Stimulated activated CD8-positive, alpha-beta memory T cell treated with anti-CD3 and anti-CD28 coated beads, Interleukin-7, amount 100 ng/mL, for 48 hours (primary cell): ENCODE results near the gene ADAMTS2.

Experiments used
- DNase-seq, 2 donors: peaks; one replicate each; pipeline ENCODE4 v3.0.0-alpha.2; 2020; ENCODE audit warnings: low read depth in 1 of 2; ENCODE audit errors: extremely low read depth in 1 of 2

ADAMTS2 gene

DNA sequence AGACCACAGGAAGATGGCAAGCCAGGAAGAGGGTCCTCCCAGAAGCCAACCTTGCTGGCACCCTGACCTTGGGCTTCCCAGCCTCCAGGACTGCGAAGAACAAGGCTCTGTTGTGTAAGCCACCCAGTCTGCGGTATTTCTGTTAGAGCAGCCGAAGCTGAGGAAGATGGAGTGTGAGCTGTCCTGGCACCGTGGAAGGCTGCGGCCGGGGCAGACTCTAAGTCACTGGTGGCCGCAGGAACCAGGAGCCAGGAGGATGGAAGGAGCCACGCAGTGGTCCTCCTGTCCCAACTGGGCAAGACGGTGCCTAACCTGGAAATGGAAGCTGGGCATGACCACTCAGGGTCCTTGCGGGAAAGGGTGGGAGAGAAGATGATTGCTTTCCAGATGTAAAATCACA is 196.0 kb downstream of the ADAMTS2 start:
- DNase-seq = no peak

DNA sequence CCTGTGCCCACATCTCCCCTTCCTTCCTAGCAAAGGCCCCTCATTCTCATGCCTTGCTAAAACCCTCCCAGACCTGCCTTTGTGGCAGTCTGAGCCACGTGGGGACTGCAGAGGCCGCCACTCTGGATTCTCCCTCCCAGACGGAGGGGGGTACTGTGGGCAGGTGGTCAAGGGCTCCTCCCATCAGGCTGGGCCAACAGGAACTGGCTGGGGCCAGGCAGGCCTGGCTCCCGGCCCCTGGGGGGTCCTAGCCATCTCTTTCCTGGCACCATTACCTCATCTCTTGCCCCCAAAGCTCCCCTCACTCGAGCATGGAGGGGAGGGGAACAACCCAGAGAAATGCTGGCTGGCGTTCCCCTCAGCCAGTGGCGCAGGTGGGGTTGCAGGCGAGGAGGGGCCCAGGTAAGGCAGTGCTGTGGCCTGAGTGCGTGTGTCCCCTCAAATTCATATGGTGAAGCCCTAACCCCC is 196.5 kb downstream of the ADAMTS2 start:
- DNase-seq = no peak

DNA sequence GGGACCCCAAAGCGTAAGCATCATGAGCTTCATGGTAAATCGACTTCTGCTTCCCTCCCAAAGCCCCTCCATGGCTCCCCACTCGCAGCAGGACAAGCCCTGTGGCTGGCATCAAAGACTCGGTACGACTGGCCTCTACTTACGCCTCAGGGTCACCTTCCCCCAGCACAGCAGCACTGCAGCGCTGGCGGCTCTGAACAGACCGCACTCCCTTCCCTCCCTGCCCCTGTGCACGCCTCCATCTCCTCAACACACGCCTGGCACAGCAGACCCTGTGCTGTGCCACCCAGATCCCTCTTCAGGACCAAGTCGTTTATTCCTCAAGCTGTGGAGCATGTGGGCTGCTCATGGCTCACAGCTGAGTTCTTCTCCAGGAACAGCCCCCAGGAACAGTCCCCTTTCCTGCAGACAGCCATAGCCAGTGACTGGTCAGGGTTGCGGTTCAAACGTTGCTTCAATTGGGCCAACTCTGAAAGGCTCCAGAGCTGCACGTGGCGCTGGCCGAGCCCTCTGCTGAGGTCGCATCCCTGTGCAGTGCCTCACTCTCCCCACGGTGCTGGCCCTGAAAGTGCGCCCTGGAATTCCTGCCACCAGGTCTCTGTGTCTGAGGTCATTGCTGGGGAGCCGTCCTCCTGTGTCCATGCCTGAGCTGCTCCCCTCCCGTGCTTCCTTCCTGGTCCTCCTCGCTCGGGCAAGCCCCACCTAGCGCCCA is 197.1 kb downstream of the ADAMTS2 start:
- no peak for DNase-seq

DNA sequence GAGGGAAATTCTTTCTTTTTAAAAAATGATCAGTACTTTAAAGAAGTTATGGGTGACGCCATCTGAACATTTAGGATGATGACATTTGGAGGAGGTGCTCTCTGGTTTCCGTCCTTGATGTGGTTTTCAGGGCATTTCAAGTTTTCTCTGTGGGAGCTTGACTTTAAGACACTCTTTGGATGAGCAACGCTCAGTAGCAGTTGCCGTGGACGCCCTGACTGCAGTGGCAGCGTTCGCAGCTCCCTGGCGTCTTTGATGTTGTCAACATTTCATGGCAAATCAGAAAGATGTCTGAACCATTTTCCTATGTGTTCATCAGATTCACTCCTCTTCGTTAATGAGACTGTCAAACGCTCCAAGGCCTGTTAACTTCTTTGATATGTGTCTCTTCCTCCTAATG is 199.0 kb downstream of the ADAMTS2 start:
- DNase-seq = peak; percentile 11 to 44

DNA sequence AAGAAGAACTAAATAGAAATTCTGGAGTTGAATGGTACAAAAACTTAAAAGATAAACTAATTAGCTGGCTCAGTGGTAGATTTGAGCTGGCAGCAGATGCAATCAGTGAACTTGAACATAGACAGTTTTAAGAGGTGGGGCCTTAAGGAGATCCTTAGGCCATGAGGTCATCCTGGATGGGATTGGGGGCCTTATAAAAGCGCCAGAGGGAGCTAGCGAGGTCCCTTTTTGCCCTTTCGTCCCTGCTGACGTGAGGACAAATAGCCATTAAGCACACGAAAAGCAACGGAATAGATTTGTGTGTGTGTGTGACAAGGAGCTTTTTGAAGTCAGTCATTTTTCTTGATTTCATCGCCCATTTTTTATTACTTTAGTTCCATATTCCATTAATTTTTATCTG is 201.8 kb downstream of the ADAMTS2 start:
- no peak for DNase-seq

DNA sequence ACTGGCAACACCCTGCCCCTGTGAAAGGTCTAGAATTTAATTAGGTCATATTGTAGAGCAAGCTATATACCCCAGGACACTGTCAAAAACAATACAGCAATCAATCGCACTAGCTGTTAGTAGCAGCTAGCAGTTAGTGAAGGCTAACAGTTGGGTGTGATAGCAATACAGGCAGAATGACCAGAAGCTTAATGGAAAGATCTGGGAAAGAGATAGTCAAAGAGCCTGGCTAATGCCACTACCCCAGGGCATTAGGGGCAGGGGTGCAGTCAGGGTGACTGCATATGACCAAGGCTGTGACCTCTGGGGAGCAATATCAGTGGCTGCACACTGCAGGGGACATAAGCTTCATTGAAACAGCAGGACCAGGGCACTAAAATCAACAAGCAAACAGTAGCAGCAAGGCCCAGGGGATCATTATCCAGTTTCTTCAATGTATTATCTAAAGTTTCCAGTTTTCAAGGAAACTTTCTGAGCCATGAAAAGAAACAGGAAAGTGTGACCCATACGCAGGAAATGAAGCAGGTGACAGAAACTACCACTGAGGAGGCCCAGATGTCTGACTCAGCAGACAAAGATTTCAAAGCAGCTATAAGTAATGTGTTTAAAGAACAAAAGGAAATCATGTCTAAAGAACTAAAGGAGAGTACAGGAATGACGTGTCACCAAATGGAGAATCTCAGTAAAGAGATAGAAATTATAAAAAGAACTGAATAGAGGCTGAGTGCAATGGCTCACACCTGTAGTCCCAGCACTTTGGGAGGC is 202.6 kb downstream of the ADAMTS2 start:
- DNase-seq = peak in 1 of 2 donors; percentile 34

DNA sequence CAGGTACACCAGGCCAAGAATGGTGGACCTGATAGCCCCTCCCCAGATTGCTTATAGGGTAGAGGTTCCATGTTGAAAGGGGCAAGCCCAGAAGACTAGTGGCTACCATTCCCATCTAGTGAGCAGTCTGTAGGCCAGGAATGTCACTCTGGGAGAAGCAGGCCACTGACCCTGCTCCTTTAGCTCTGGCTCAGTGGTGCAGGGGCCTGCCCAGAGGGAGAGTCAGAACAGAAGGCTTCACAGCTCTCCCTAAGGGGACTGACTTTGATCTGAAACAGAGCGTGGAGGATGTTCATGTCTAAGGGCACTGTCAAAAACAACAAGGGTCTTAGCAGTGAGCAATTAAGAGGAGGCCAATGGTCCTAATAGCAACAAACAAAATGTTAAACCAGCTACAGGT is 203.4 kb downstream of the ADAMTS2 start:
- no peak for DNase-seq

DNA sequence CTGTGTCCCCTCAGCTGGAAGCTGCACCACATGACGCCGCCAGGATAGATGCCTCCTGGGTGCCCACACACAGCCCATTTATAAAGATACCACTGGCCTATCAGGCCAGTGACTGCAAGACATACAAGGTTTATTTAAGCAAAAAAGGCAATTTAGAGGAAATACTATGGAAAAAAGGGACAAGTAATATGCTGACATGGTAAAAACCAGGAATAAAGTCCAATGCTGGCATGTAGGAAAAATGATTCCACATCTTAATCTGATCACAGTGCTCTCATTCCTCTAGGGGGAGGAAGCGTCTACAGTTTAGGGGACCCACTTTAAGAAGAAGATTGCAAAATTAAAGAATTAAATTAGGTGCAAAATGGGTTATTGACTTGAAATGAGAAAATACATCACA is 205.0 kb downstream of the ADAMTS2 start:
- no peak for DNase-seq

DNA sequence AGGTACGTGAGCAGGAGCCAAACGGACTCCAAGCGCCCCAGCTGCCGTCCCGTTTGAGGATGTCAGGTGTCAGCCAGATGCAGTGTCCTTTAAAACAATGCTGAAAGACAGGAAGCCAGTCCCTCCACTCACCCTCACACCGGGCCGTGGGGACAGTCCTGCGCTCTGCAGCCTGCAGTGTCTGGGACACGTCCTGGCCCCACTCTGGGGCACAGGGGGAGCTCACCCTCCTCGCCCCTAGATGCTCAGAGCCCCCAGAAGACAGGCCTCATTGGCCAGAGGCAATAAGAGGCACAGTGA is 205.4 kb downstream of the ADAMTS2 start:
- DNase-seq = no peak

DNA sequence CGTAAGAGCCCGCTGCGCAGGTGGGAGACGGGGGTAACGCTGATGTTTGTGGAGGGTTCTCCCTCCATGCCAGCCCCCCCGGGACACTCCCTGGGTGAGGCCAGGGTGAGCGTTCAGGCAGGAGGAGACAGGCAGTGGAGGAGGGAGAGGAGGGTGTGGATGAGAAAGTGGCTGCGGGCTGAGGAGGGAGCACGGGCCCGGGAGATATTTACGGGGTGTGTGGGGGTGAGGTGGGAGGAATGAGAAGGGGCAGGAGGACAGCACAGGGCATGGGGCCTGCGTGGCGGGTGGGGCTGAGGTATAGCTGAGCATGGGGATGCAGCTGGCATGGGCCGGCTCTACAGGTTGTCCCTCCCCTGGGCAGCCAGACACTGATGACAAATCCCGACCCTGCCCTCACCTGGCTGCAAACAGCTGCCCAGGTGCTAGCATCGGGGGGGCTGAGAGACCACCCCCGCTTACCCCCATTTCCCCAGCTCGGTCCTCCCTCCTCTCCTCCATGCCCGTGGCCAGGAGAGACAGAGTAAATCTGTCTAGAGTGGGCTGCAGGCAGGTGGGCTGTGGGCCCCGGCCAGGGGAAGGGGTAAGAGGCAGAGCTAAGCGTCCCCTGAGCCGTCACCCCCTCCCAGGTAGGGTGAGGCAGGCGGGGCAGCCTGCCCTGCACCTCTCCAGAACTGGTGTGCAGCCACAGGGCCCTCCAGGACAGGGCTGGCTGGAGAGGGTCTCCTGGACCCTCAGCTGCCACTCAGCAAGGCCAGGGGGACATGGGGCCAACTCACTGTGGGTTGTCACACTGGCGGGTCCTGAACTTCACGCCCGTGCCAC is 205.9 kb downstream of the ADAMTS2 start:
- DNase-seq = no peak

DNA sequence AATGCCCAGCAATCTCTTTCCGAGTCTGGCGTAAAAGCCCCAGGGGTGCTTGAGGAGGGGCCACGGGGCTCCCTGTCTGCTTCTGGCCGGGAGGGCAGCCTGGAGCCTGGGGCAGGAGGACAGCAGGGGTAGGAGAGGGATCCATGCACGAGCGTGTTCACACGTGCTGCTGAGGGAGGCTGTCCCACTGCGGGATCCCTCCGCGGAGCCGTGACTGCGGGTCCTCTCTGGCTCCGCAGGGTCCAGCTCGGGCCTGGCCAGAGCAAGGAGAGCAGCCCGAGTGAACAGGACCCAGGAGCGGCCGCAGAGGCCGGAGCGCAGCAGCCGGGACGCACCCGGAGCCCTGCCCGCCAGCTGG is 206.7 kb downstream of the ADAMTS2 start:
- DNase-seq = no peak

DNA sequence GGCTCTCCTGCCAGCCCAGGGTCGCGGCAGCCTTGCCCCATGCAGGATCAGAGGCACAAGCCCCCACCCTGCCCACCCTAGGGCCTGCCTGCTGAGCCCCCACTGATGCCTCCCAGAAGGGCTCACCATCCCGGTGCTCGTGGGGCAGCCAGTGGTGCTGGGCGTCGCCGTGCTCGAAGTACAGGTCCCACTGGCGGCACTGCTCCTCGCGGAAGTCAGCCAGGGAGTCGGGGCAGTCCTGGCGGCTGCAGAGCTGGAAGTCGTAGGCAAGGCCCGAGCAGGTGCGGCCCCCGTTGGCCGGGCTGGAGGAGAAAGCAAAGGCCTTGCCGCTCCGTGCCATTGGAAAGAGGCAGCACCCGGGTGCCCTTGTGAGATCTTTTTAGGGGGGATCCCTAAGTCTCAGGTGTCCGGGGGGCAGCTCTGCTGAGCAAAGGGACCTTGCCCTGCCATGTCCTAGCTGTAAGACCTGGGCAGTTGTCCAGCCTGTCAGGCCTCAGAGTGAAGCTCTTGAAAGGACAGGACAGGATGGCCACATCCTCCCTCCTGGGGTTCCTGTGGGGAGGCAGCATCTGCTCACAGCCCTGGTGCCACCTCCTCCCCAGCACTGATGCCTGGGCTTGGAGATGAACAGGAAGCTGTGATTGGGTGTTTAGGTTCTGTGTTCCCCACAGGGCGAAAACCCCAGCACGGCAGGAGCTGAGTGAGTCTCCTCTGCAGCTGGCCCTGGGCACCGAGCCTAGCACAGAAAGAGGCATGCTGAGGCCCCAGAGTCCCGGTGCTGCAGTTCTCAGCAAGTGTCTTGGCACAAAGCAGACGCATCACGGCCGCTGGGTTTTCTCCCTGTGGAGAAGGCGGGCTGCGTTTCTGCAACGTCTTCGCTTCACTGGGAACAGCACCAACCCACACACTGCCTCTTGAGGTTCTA is 207.4 kb downstream of the ADAMTS2 start:
- DNase-seq = no peak

DNA sequence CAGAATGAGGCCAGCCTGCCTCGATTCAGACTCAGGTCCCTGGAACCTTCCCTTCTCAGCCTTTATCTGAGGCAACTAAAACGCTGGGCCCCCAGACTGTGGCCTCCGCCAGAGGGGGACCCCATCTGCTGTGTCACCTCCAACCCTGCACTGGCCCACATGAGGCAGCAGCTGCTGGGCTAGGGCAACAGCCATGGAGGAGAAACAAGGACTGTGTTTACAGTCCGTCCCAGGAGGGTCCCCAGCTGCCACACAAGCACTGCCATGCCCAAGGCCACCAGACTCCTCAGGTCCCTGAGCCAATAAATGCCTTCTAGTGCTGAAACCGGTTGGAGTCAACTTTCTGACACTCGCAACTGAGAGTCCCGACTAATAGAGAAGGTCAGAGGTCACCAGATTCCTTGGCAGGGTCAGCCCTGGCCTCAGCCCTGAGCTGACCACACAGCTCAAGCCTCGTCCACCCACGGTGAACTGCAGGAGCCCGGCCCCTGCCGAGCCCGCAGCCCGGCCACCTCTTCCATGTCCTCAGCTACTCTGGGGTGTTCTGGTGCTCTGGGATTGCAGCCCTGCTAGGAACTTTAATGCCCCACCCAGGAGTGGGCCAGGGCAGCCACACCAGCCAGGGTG is 208.1 kb downstream of the ADAMTS2 start:
- DNase-seq = no peak

DNA sequence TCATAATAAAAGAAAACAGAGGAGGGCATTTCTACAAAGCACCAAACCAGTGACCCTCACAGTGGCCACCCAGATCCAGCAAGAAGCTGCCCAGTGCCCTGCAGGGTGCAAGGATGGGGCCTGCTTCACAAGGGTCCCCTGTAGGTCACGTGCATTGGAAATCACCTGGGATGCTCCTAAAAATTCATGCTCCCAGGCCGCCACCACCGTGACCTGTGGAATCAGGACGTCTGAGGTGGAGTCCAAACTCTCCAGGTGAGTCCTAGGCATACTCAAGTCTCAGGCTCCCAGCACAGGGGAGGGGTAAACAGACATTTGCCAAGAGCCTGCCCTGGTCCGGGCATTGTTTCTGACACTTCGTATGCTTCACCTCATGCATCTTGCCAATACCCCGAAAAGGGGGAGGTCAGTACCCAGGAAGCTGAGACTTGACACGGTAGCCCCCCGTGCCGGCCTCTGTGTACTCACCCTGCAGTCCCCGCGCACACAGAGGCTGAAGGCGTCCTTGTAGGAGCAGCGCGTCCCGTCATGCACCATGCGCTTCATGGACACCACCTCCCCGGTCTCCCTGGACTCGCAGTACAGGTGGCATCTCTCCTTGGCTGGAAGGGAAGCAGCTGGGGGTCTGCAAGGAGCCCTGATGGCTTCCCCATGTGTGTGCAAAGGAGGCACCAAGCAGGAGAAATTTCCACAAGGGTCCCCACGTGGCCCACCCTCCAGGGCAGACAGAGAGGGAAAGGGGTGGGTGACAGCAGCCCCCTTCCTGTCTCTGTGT is 209.6 kb downstream of the ADAMTS2 start:
- no peak for DNase-seq

DNA sequence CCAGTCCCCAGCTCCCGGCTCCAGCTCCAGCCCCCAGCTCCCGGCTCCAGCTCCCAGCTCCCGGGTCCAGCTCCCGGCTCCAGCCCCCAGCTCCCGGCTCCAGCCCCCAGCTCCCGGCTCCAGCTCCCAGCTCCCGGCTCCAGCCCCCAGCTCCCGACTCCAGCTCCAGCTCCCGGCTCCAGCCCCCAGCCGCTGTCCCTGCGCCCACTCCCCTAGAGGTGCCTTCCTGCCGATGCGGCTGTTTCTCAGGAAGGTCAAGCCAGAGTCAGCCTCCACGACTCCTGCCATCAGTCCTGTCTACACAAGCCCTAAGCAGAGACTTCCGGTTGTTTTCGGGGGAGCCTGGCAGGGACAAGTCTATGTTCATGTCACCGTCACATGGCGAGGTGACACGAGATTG is 210.3 kb downstream of the ADAMTS2 start:
- DNase-seq = no peak

DNA sequence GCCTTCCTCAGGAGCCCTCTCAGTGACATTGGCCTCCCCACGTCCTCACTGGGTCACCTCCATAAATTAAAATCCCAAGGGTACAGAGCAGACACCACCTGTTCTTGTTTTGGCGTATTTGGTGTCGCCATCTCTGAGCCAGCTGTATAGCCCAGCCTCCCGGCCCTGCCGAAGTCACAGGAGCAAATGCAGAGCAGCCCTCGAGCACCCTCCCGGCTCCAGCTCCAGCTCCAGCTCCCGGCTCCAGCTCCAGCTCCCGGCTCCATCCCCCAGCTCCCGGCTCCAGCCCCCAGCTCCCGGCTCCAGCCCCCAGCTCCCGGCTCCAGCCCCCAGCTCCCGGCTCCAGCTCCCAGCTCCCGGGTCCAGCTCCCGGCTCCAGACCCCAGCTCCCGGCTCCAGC is 210.8 kb downstream of the ADAMTS2 start:
- DNase-seq = no peak

DNA sequence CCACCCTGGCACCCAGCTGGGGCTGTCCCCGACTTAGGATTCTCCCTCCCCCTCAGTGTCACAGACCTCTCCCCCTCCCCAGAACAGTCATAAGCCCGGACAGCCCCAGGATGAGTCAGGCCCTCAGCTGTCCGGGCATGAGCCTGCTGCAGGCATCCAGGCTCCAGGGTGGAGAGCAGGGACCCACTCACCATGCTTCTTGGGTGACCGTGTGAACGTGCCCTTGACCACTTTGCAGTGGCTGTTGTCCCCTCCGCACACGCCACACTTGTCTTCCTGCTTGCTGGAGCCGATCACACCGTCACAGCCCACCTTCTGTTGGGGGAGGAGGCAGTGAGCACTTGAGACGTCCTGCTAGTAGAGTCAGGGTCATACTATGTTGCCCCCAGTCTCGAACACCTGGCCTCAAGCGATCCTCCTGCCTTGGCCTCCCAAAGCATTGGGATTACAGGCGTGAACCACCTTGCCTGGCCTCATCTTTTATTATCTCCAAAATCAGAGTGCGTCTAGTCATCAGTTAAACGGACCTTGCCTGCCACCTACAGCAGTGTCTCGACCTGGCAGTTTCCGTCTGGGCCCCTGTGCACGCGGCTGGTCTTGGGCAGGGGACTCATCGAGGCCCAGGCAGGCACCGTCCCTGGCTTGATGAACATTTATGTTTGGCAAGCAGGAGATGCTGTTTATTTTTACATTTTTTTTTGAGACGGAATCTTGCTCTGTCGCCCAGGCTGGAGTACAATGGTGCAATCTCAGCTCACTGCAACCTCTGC is 212.5 kb downstream of the ADAMTS2 start:
- no peak for DNase-seq

DNA sequence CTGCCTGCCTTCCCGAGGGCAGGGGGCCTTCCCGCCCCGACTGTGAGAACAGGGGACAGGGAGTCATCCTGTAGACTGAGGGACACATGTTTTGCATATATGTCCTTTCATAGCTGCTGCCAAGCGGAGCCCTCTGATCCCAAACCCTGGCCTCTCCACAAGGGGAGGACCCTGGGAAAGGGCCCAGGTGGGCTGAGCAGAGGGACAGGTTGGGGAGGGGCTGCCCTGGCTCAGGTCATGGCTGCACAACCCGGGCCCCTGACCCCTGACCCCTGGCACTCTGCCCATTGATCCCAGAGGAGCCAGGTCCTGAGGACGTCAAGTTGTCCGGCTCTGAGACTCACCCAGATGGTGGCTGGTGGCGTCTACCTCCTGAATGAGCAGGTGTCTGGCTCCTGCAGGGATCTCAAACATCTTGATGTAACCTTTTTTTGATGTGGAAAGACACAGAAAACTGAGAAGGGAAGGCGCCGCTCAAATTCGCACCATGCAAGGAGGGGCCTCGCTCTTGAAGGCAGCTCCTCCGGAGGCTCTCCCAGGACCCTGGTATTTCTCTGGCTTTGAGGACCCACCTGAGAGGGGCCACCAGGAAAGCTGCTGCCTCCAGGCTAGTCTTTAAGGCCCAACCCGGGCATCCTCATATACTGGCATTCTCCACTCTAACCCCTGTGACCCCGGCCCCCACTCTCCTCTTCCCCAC is 213.2 kb downstream of the ADAMTS2 start:
- no peak for DNase-seq
